DMS 273 (cell line): ENCODE data around the gene ETV3L.
"Not testable (repeated sequence)": the region's sequence is repeated elsewhere in the genome, so short reads cannot be mapped to it uniquely, and the experiment has no call there.

ENCODE experiments used
- DNase-seq: peaks from one replicate; lab custom pipeline; 2025; ENCODE audit not compliant: unreplicated experiment; lab: John Stamatoyannopoulos, UW

Gene ETV3L

DNA sequence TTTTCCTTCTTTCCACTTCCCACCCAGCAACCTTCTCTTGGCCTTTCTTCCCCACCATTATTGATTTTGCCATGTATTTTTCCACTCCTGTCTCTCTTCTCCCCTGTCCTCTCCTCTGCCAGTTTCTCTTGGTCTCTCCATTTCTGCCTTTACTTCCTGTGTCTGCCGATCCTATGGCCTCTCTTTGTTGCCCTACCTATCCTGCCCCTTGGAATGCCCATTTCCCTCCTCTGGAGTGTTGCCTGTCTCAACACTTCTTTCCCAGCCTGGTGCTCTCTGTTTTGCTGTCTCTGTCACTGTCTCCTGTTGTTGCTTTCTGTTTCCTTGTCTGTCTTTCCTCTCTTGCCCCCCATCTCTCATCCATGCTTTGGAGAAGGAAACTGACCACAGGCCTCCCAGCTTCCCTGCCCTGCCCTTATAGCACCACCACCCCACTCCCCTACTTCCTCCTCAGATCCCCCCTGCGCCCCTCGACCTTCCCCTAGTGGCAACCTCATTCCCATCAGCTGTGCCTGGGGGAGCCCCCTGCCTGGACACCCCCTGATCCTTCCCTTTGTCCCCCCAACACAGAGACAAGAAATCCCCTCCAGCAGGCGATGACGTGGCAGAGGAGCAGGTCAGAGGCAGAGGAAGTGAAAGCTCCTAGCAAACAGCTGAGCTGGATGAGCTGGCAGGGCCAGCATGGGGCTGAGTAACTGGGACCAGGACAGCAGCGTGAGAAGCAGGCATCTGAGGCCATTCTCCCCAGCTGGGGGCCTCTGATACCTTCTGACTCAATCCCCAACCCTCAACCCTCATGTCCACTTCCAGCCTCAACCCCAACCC is 6.6 kb upstream of the ETV3L start:
- DNase-seq = no peak

DNA sequence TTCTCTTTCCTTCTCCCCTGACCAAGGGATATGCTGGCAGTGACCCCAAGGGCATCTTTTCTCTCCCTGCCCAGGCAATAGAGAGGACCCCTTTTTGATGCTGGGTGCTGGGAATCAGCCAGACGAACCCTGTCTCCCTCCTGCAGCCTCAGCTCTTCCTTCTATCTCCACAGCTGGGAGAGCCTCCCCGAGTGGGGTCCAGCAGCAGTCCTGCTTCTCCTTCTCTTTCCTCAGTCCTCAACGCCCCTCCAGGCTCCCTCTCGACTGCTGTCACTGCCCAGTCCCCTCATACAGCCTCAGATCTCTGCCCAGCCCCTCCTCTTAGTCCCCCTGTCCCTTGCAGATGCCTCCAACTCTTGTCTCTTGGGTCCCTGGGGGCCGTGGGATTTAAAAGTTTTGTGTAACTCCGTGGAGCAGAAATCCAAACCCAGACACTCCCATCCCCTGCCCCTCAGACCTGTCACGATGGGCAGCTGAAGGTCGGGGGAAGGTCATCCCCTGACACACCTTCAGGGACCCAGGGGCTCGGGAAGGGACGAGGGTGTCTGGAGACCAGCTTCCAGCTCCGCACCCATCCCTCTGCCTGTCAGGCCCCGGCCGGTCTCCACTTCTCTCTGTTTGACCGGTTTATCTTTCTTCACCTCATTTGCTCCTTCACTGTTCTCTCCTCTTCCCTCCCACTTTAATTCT is 5.8 kb upstream of the ETV3L start:
- no peak for DNase-seq

DNA sequence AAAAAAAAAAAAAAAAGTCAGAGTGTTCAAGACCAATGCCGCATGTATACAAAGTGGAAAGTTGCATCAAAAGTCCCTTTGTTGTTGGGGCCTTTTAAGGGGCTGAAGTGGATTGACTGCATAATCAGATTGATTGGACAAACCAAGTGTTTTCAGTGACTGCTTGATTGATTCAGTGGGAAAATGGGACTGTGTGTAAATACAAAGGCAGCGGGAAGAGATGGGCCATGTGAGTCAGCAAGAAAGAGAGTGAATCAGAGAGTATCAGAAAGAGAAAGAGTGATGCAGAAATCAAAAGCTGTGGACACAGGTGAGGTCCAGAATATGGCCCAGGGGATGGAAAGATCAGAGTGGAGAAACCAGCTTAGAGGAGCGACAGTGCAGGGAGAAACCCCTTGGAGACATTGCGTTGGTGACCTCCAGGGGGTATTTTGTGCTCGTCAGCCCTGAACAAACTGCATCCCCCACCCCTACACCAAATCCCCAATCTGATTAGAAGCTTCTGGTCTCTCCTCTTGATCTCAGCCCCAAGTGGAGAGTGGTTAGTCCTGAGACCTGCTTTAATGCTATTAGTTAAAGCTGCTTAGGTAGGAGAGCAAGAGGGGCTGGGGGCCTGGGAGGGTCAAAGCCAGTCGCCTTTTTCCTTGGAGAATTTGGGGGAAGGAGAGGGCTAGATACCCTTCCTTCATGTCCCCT is 5.1 kb upstream of the ETV3L start:
- no peak for DNase-seq

DNA sequence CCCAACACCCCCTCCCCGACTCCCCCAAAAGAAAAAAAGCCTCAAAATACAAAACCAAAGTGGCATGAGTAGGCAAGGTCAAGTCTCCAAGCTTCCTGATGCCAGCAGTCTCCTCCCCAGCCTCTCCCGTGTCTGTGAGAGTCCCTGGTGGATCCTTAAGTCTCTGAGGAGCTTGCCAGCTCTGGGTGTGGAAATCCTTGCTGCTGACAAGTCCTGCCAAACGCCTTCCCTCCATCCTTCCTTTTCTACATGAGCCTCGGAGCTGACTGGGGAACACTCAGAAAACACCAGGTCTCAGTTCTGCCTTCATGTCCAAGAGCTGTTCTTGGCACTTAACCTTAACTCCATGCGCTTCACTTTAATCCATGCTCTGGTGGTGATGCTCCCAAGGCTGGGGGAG is 3.7 kb upstream of the ETV3L start:
- no peak for DNase-seq

GRCh38 chr1:157101149-157101548 is 1.5 kb upstream of the ETV3L start:
- no peak for DNase-seq

GRCh38 chr1:157098987-157099632 is 498 bp downstream of the ETV3L start:
- DNase-seq = not testable (repeated sequence)

DNA sequence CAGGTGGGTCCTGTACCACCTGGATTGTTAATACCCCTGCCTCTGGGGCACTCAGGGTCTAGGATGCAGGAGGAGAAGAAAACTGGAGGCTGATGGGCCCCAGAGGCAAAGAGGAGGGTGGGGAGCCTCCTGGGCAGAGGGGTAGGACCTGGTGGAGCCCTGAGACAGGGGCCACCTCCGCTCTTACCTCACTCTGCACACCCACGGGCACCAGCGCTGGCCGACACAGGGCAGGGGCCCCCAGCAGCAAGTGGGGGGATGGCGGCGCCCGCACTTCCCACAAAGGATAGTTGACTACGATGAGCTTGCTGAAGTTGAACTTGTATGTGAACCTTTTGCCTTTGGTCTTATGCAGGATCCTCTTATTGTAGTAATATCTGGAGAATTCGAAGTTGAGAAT is 1.1 kb downstream of the ETV3L start:
- no peak for DNase-seq

- no peak for DNase-seq
Observed at GRCh38 chr1:157097692-157098091, 1.9 kb downstream of the ETV3L start.

GRCh38 chr1:157096881-157097280 is 2.7 kb downstream of the ETV3L start:
- no peak for DNase-seq

GRCh38 chr1:157095551-157095950 is 4.1 kb downstream of the ETV3L start:
- DNase-seq = no peak

GRCh38 chr1:157095091-157095490 is 4.5 kb downstream of the ETV3L start:
- DNase-seq = no peak

GRCh38 chr1:157092831-157093230 is 6.8 kb downstream of the ETV3L start:
- DNase-seq = peak; percentile 59

- no peak for DNase-seq
Observed at GRCh38 chr1:157091668-157092273, 7.8 kb downstream of the ETV3L start.

DNA sequence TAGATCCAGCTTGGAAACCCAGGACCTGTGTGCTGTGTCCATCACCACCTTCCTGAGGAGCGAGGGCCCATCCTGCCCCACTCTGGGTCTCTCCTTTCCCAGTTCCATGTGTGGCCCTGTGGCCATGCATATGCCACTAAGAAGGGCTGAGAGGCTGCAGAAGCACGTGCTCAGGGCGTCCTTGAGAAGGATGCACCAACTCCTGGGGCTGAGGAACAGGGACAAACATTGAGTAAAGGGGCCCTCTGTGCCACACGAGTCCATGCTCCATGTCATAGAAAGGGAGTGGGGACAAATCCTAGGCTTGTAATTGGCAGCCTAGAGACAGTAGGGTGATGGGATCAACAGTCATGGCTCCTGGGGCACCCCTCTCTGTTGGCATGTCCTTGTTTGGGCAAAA is 8.4 kb downstream of the ETV3L start:
- DNase-seq = no peak

- no peak for DNase-seq
Observed at GRCh38 chr1:157090771-157091170, 8.8 kb downstream of the ETV3L start.

DNA sequence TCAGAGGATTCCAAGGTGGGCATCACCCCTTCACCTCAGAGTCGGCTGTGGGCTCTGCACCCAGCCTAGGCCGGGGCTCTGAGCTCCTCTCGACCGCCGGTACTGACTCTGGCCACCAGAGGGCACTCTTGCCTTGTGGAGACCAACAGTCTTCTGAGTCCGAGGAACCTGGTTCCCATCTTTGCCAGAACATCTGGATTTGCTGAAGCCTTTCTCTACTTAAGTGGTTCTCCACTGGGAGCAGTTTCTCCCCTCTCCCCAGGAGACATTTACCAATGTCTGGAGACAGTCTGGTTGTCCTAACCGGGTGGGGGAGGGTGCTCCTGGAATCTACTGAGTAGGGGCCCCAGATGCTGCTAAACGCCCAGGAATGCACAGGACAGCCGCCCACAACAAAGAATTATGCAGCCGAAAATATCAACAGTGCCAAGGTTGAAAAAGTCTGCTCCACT is 9.4 kb downstream of the ETV3L start:
- peak; percentile 95 for DNase-seq

GRCh38 chr1:157089789-157090188 is 9.8 kb downstream of the ETV3L start:
- no peak for DNase-seq

DNA sequence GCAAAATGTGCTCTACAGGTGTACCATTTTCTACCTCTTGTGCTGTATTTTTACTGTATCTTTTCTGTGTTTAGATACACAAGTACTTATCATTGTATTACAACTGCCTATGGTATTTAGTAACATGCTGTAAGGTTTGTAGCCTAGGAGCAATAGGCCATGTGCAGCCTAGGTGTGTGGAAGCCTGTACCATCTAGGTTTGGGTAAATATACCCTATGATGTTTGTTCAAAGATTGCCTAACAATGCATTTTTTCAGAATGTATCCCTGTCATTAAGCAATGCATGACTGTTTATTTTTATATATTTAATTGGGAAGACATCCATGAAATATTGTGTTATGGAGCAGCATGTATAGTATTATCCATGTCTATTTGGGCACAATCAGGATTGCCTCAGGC is 11.0 kb downstream of the ETV3L start:
- DNase-seq = no peak

GRCh38 chr1:157087030-157087429 is 12.6 kb downstream of the ETV3L start:
- DNase-seq = no peak

DNA sequence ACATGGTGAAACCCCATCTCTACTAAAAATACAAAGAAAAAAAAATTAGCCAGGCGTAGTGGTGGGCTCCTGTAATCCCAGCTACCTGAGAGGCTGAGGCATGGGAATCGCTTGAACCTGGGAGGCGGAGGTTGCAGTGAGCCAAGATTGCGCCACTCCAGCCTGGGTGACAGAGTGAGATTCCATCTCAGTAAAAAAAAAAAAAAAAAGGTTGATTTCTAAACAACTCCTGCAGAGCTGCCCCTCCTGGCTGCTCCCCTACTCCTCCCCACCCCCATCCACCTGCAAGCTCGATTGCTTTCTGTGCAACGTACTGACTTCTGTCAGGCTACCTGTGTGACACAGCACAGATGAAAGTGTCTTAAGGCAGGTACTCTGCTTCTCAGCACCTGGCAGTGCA is 13.3 kb downstream of the ETV3L start:
- DNase-seq = no peak

DNA sequence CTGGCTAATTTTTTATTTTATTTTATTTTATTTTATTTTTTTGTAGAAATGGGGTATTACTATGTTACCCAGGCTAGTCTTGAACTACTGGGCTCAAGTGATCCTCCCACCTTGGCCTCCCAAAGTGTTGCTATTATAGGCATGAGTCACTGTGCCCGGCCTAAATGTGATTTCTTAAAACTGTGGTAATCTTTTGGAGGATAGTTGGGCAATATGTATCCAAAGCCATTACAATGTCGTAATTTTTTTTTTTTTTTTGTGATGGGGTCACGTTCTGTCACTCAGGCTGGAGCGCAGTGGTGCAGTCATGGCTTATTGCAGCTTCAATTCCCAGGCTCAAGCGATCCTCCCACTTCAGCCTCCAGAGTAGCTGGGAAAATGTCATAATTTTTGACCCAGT is 14.2 kb downstream of the ETV3L start:
- DNase-seq = no peak
